BLaER1 treated with 17β-estradiol and CSF1 and Interleukin-3, amounts not matched to agents 10 nM and 100 nM (cell line): ENCODE data around the gene GAS2L1.

Experiments used
- H3K27ac ChIP-seq, 11 experiments: shearing (Covaris generic); formaldehyde crosslinking; 2 replicates each; pipeline ENCODE4 v1.8.1; 2022
- H3K27me3 ChIP-seq, 11 experiments: shearing (Covaris generic); formaldehyde crosslinking; 2 replicates each; pipeline ENCODE4 v1.8.1; 2022
- H3K36me3 ChIP-seq, 11 experiments: shearing (Covaris generic); formaldehyde crosslinking; 2 replicates each; pipeline ENCODE4 v1.8.1; 2022
- H3K4me1 ChIP-seq, 10 experiments: shearing (Covaris generic); formaldehyde crosslinking; 2 replicates each; pipeline ENCODE4 v1.8.1; 2022
- H3K4me2 ChIP-seq, 11 experiments: shearing (Covaris generic); formaldehyde crosslinking; 2 replicates each; pipeline ENCODE4 v1.8.1; 2022
- H3K4me3 ChIP-seq, 10 experiments: shearing (Covaris generic); formaldehyde crosslinking; 2 replicates each; pipeline ENCODE4 v1.8.1; 2022
- H3K9ac ChIP-seq, 11 experiments: shearing (Covaris generic); formaldehyde crosslinking; 2 replicates each; pipeline ENCODE4 v1.8.1; 2022
- H3K9me3 ChIP-seq, 11 experiments: shearing (Covaris generic); formaldehyde crosslinking; replicated peaks in 1 of 11; 2 replicates each; pipeline ENCODE4 v1.8.1; 2022
- H4K20me1 ChIP-seq, 11 experiments: shearing (Covaris generic); formaldehyde crosslinking; 2 replicates each; pipeline ENCODE4 v1.8.1; 2022
- Cebpa-rat ChIP-seq, 11 experiments: shearing (Covaris generic); IDR thresholded peaks; 2 replicates each; pipeline ENCODE4 v1.8.1; 2022

GAS2L1 gene

DNA sequence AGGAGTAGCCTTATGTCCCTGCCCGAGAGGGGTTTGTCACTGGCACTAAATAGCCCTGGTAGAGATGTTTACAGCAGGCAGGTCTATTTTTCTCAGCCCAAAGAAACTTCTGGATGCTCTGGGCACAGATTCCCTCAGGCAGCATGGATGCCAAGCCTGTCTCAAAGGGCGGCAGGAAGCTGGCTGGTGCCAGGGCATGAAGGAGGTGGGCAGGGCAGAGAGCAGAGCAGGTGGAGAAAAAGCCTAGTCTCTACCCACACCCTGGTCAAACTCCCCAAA is 4.1 kb upstream of the GAS2L1 start:
- peak overlapping the region in 6 of 11 experiments; percentile 32 to 63 (median 53); a peak in 10 of 22 replicates for H3K27ac ChIP-seq
- H3K4me1 ChIP-seq: peaks cover 44 to 61% (median 49%) of the 10 kb centered on the region in 10 experiments
- TF ChIP-seq Cebpa-rat (IDR thresholded peaks at IDR 0.05): no peak
- H3K9me3 ChIP-seq: no peaks in the 10 kb centered on the region
- peak overlapping the region in 5 of 11 experiments; percentile 15 to 50 (median 31); a peak in 5 of 22 replicates for H3K9ac ChIP-seq
- peaks cover 35 to 63% (median 61%) of the 10 kb centered on the region in 11 experiments for H4K20me1 ChIP-seq
- no peak overlapping the region for H3K4me3 ChIP-seq
- H3K4me2 ChIP-seq: peak overlapping the region; percentile 59 to 99 (median 77); a peak in 21 of 22 replicates
- H3K27me3 ChIP-seq: peaks cover 0 to 27% (median 23%) of the 10 kb centered on the region in 11 experiments; a peak in 18 of 22 replicates
- peaks cover 38 to 44% (median 40%) of the 10 kb centered on the region in 11 experiments for H3K36me3 ChIP-seq

DNA sequence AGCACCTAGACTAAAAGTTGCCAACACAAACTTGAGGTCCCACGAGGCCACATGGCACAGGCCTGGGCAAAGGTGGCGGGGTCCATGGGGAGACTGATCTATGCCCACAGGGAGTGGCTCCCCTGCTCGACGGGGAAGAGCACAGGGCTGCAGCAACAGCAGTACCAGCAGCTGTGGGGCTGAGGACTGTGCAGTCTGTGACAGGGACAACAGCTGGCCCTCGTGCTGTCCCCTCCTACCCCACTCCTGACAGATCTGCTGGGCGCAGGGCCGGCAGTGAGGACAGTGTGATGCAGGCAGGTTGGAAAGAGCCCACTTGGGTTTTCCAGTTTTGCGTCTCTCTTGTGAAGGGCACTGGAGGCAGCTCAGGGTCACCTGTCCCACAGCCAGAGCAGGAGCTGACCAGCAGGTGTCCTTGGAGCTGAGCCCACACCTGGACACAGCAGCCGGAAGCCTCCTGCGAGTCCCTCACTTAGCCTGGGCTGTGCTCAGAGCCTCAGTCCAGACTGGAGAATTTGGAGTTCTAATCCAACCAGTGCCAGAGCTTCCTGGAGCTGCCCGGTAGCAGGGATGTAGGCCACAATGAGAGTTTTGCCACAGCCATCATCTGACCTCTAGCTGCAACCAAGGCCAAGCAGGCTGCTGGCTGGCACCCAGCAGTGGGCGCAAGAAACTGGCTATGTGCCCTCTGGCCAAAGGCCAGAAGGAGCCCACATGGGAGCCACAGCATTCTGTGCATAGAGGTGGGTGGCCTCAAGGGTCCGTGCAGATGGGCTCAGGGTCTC is 3.6 kb upstream of the GAS2L1 start:
- peaks cover 30 to 63% (median 57%) of the 10 kb centered on the region in 11 experiments for H4K20me1 ChIP-seq
- no peaks in the 10 kb centered on the region for H3K9me3 ChIP-seq
- TF ChIP-seq Cebpa-rat (IDR thresholded peaks at IDR 0.05): no peak
- peaks cover 47 to 66% (median 51%) of the 10 kb centered on the region in 10 experiments for H3K4me1 ChIP-seq
- peak overlapping the region in 9 of 11 experiments; percentile 8 to 50 (median 31); a peak in 15 of 22 replicates for H3K9ac ChIP-seq
- H3K36me3 ChIP-seq: peaks cover 33 to 39% (median 35%) of the 10 kb centered on the region in 11 experiments
- peak overlapping the region in 10 of 11 experiments; percentile 29 to 63 (median 49); a peak in 20 of 22 replicates for H3K27ac ChIP-seq
- peak overlapping the region; percentile 59 to 99 (median 77) for H3K4me2 ChIP-seq
- H3K4me3 ChIP-seq: no peak overlapping the region
- H3K27me3 ChIP-seq: peaks cover 0 to 32% (median 29%) of the 10 kb centered on the region in 11 experiments; a peak in 18 of 22 replicates

- Histone ChIP-seq H3K4me3 (peak overlapping the region in 9 of 10 experiments; percentile 60 to 82 (median 64); a peak in 10 of 20 replicates), H3K9ac (peak overlapping the region in 8 of 11 experiments; percentile 63 to 96 (median 78); a peak in 10 of 22 replicates), H3K4me1 (peaks cover 70 to 95% (median 79%) of the 10 kb centered on the region in 10 experiments), H3K4me2 (peak overlapping the region; percentile 89 to 99 (median 99)), H3K27ac (peak overlapping the region in 3 of 11 experiments; percentile 51 to 82 (median 80); a peak in 5 of 22 replicates), H4K20me1 (peaks cover 9 to 59% (median 47%) of the 10 kb centered on the region in 11 experiments; a peak in 21 of 22 replicates), H3K36me3 (peaks cover 3 to 10% (median 6%) of the 10 kb centered on the region in 11 experiments), H3K27me3 (peaks cover 0 to 49% (median 44%) of the 10 kb centered on the region in 11 experiments; a peak in 18 of 22 replicates), H3K9me3 (no peaks in the 10 kb centered on the region)
- TF ChIP-seq Cebpa-rat (IDR thresholded peaks at IDR 0.05): no peak
Observed at GRCh38 chr22:29305836-29306174, 645 bp upstream of the GAS2L1 start.

DNA sequence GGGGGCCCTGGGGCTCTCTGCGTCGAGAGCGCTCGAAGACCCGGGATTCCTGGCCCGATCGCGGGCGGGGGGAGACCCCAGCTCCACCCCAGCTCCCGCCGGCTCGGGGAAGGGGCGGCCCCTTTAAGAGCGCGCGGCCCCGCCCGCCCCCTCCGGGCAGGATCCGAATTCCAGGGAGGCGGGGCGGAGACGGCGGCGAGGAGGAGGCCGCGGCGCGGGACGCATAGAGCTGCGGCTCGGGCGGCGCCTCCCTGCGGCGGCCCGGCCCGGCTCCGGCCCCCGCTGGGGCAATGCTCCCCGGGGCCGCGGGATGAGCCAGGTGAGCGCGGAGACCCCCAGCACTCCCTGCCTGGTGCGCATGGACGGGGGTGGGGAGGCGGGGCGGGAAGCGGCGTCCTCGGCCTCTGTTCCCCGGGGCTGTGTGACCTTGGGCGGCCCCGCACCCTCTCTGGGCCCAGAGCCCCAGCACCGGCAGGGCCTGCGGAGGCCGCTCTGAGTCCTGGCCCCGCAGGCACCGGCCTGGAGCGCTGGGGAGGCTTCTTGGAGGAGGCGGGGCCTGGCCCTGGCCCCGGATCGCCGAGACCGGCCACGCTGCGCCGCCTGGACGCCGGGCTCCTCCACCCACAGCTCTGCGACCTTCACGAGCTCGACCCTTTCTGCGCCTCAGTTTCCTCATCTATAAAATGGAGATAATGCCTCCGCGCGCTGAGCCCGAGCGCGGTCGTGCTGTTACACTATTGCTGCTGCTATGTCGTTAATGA is 565 bp downstream of the GAS2L1 start:
- Histone ChIP-seq H3K27ac (peak overlapping the region; percentile 39 to 96 (median 60); a peak in 21 of 22 replicates), H3K4me2 (peak overlapping the region; percentile 89 to 99 (median 99))

GRCh38 chr22:29307596-29308147 is 1.2 kb downstream of the GAS2L1 start:
- TF ChIP-seq Cebpa-rat (IDR thresholded peaks at IDR 0.05): no peak
- Histone ChIP-seq H3K9ac (peak overlapping the region in 4 of 11 experiments; percentile 78 to 96 (median 85); a peak in 7 of 22 replicates), H3K36me3 (no peaks in the 10 kb centered on the region), H3K4me1 (peaks cover 71 to 94% (median 85%) of the 10 kb centered on the region in 10 experiments), H3K4me2 (peak overlapping the region; percentile 60 to 99 (median 99); a peak in 21 of 22 replicates), H4K20me1 (peaks cover 7 to 58% (median 36%) of the 10 kb centered on the region in 11 experiments; a peak in 19 of 22 replicates), H3K27me3 (peaks cover 3 to 62% (median 54%) of the 10 kb centered on the region in 11 experiments; a peak in 19 of 22 replicates), H3K9me3 (no peaks in the 10 kb centered on the region), H3K4me3 (peak overlapping the region in 6 of 10 experiments; percentile 61 to 82 (median 68); a peak in 10 of 20 replicates), H3K27ac (peak overlapping the region in 1 of 11 experiments; percentile 86; a peak in 1 of 22 replicates)

More for the DNA sequence above, 565 bp downstream of the GAS2L1 start:
- Histone ChIP-seq H3K4me3 (peak overlapping the region; percentile 60 to 82 (median 65)), H3K36me3 (no peaks in the 10 kb centered on the region), H3K9me3 (no peaks in the 10 kb centered on the region), H3K4me1 (peaks cover 77 to 95% (median 87%) of the 10 kb centered on the region in 10 experiments), H4K20me1 (peaks cover 8 to 58% (median 42%) of the 10 kb centered on the region in 11 experiments; a peak in 19 of 22 replicates), H3K9ac (peak overlapping the region; percentile 62 to 96 (median 77)), H3K27me3 (peaks cover 0 to 56% (median 48%) of the 10 kb centered on the region in 11 experiments; a peak in 18 of 22 replicates)
- TF ChIP-seq Cebpa-rat (IDR thresholded peaks at IDR 0.05): no peak

DNA sequence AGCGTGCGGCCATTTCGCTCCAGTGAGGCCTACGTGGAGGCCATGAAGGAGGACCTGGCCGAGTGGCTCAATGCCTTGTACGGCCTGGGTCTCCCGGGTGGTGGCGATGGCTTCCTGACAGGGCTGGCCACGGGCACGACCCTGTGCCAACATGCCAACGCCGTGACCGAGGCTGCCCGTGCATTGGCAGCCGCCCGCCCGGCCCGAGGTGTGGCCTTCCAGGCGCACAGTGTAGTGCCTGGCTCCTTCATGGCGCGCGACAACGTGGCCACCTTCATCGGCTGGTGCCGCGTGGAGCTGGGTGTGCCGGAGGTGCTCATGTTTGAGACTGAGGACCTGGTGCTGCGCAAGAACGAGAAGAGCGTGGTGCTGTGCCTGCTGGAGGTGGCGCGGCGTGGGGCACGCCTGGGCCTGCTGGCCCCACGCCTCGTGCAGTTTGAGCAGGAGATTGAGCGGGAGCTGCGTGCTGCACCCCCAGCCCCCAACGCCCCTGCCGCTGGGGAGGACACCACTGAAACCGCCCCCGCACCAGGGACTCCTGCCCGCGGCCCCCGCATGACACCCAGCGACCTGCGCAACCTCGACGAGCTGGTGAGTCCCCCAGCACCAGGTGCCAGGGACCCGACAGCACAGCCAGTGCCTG is 1.8 kb downstream of the GAS2L1 start:
- Histone ChIP-seq H3K4me1 (peaks cover 65 to 88% (median 79%) of the 10 kb centered on the region in 10 experiments), H3K4me3 (peak overlapping the region in 3 of 10 experiments; percentile 26 to 82 (median 31); a peak in 5 of 20 replicates), H3K27me3 (peaks cover 8 to 68% (median 60%) of the 10 kb centered on the region in 11 experiments), H3K9ac (peak overlapping the region in 3 of 11 experiments; percentile 5 to 55 (median 38); a peak in 2 of 22 replicates), H3K36me3 (no peaks in the 10 kb centered on the region), H3K27ac (no peak overlapping the region), H3K4me2 (peak overlapping the region; percentile 60 to 99 (median 89)), H4K20me1 (peaks cover 7 to 58% (median 30%) of the 10 kb centered on the region in 11 experiments; a peak in 19 of 22 replicates), H3K9me3 (no peaks in the 10 kb centered on the region)
- TF ChIP-seq Cebpa-rat (IDR thresholded peaks at IDR 0.05): no peak

GRCh38 chr22:29308791-29309262 is 2.4 kb downstream of the GAS2L1 start:
- peak overlapping the region in 1 of 11 experiments; percentile 79; a peak in 1 of 22 replicates for H3K27ac ChIP-seq
- H3K36me3 ChIP-seq: no peaks in the 10 kb centered on the region
- peak overlapping the region in 3 of 11 experiments; percentile 5 to 55 (median 42); a peak in 3 of 22 replicates for H3K9ac ChIP-seq
- H3K27me3 ChIP-seq: peaks cover 14 to 74% (median 66%) of the 10 kb centered on the region in 11 experiments
- H3K4me2 ChIP-seq: peak overlapping the region; percentile 60 to 99 (median 89)
- peaks cover 60 to 85% (median 73%) of the 10 kb centered on the region in 10 experiments for H3K4me1 ChIP-seq
- H3K9me3 ChIP-seq: no peaks in the 10 kb centered on the region
- TF ChIP-seq Cebpa-rat (IDR thresholded peaks at IDR 0.05): no peak
- H4K20me1 ChIP-seq: peaks cover 7 to 61% (median 27%) of the 10 kb centered on the region in 11 experiments; a peak in 17 of 22 replicates
- H3K4me3 ChIP-seq: peak overlapping the region in 3 of 10 experiments; percentile 26 to 82 (median 31); a peak in 5 of 20 replicates
